ENCODE data around the gene FCMR. TPM values are rescaled to one million over a fixed set of nuclear protein-coding genes. Genes with fewer than 3 reads are reported as not detected.

FCMR gene
- total RNA-seq, 1 donor from 2014 or later, result 146 TPM

GRCh38 chr1:206891412-206891811 is 30.3 kb downstream of the FCMR start:
- H3K4me1 Mint-ChIP-seq, result peaks cover 9% of the 10 kb centered on the region
- DNase-seq (no peak), ATAC-seq (ENCODE audit: low read depth) (no peak)
- H3K27ac Mint-ChIP-seq, result no peak overlapping the region
- no peaks in the 10 kb centered on the region for H3K9me3 Mint-ChIP-seq
- ChIA-PET CTCF (interaction anchor here (0.9 kb wide), 1 partner anchor 41 kb away, joined by 3 read pairs; no protein-coding TSS in a partner anchor), POLR2A (no interaction called here)
- H3K4me3 Mint-ChIP-seq, result no peak overlapping the region
- H3K27me3 Mint-ChIP-seq, result no peaks in the 10 kb centered on the region
- intact Hi-C loops (cut with micrococcal nuclease), result no loop called here
- H3K36me3 Mint-ChIP-seq (ENCODE audit: low read depth), result no peaks in the 10 kb centered on the region
- TF ChIP-seq CTCF (IDR thresholded peaks at IDR 0.05), result no peak

GRCh38 chr1:206890125-206891060 is 31.3 kb downstream of the FCMR start:
- intact Hi-C loops (cut with micrococcal nuclease), result no loop called here
- ChIA-PET POLR2A (no interaction called here), CTCF (no interaction called here)
- no peak for TF ChIP-seq CTCF (IDR thresholded peaks at IDR 0.05)
- no peak overlapping the region for H3K27ac Mint-ChIP-seq
- H3K9me3 Mint-ChIP-seq, result no peaks in the 10 kb centered on the region
- peaks cover 1% of the 10 kb centered on the region for H3K27me3 Mint-ChIP-seq
- no peak overlapping the region for H3K4me3 Mint-ChIP-seq
- peaks cover 9% of the 10 kb centered on the region for H3K4me1 Mint-ChIP-seq
- DNase-seq (no peak), ATAC-seq (ENCODE audit: low read depth) (no peak)
- H3K36me3 Mint-ChIP-seq (ENCODE audit: low read depth), result no peaks in the 10 kb centered on the region

- Mint-ChIP-seq H3K36me3 (ENCODE audit: low read depth) (no peaks in the 10 kb centered on the region), H3K27me3 (peaks cover 3% of the 10 kb centered on the region), H3K9me3 (no peaks in the 10 kb centered on the region), H3K27ac (no peak overlapping the region), H3K4me3 (no peak overlapping the region), H3K4me1 (peaks cover 7% of the 10 kb centered on the region)
- POLR2A ChIA-PET, result no interaction called here
- DNase-seq, result no peak
- intact Hi-C loops (cut with micrococcal nuclease), result no loop called here
- TF ChIP-seq CTCF (IDR thresholded peaks at IDR 0.05), result no peak
- CTCF ChIA-PET, result interaction anchor here (1.0 kb wide), 1 partner anchor 22 kb away, joined by 3 read pairs; no protein-coding TSS in a partner anchor
- no peak for ATAC-seq (ENCODE audit: low read depth)
Measured at GRCh38 chr1:206887701-206888100, 34.0 kb downstream of the FCMR start.

- no peak overlapping the region for H3K4me3 Mint-ChIP-seq
- TF ChIP-seq CTCF (IDR thresholded peaks at IDR 0.05), result no peak
- intact Hi-C loops (cut with micrococcal nuclease), result no loop called here
- DNase-seq (no peak), ATAC-seq (ENCODE audit: low read depth) (no peak)
- no peaks in the 10 kb centered on the region for H3K36me3 Mint-ChIP-seq (ENCODE audit: low read depth)
- H3K4me1 Mint-ChIP-seq, result peaks cover 7% of the 10 kb centered on the region
- no peak overlapping the region for H3K27ac Mint-ChIP-seq
- POLR2A ChIA-PET, result no interaction called here
- CTCF ChIA-PET, result no interaction called here
- peaks cover 3% of the 10 kb centered on the region for H3K27me3 Mint-ChIP-seq
- no peaks in the 10 kb centered on the region for H3K9me3 Mint-ChIP-seq
Measured at GRCh38 chr1:206886831-206887230, 34.9 kb downstream of the FCMR start.

GRCh38 chr1:206885341-206886060 is 36.2 kb downstream of the FCMR start:
- Mint-ChIP-seq H3K36me3 (ENCODE audit: low read depth) (no peaks in the 10 kb centered on the region), H3K4me1 (peaks cover 1% of the 10 kb centered on the region), H3K9me3 (no peaks in the 10 kb centered on the region), H3K27ac (no peak overlapping the region), H3K27me3 (peaks cover 3% of the 10 kb centered on the region), H3K4me3 (no peak overlapping the region)
- ChIA-PET CTCF (interaction anchor here (1.0 kb wide), 1 partner anchor 17 kb away, joined by 4 read pairs; no protein-coding TSS in a partner anchor), POLR2A (no interaction called here)
- TF ChIP-seq CTCF (IDR thresholded peaks at IDR 0.05), result no peak
- intact Hi-C loops (cut with micrococcal nuclease), result no loop called here
- DNase-seq, result no peak
- ATAC-seq (ENCODE audit: low read depth), result no peak
